HepG2 (cell line): Measurements from ENCODE around the gene HEXIM1. TPM values are rescaled to one million over a fixed set of nuclear protein-coding genes. Genes with fewer than 3 reads are reported as not detected.

Experiments used
- ATAC-seq: fragments of 200-7000 bp; cut with Tn5 transposase; 3 replicates; pipeline ENCODE4 v1.9.1; 2020; ENCODE audit warnings: mild to moderate bottlenecking, moderate library complexity
- BruUV-seq: library from RNA; stranded (reverse); fragments of 400-500 nt; replicated peaks from 2 replicates; lab custom pipeline; 2021; lab: Mats Ljungman, UMichigan
- CTCF ChIA-PET: fragments of 300-600 bp; formaldehyde crosslinking; extraction: SDS; loops from one replicate; lab custom pipeline; 2021; ENCODE audit warnings: low total read pairs, inconsistent platforms, low intra/inter-chr PET ratio; lab: Yijun Ruan, JAX
- POLR2A ChIA-PET: fragments of 350-600 bp; sonication (Branson Sonifier 250); formaldehyde crosslinking; loops from one replicate; lab custom pipeline; 2020; ENCODE audit warnings: antibody characterized with exemption, inconsistent platforms; lab: Yijun Ruan, JAX
- DNase-seq: peaks from one replicate; pipeline ENCODE4 v3.0.0-alpha.2; 2015; ENCODE audit warnings: low spot score
- FAIRE-seq: peaks from 3 replicates; lab custom pipeline; 2011; peaks lifted over from hg19 to GRCh38; lab: Jason Lieb, UNC
- H2AFZ ChIP-seq: one replicate; pipeline ENCODE4 v1.6.1; 2011; ENCODE audit warnings: low read length, inconsistent platforms
- H3K27ac ChIP-seq: fragments of 300-600 bp; 3 replicates; pipeline ENCODE4 v1.8.0; 2011; ENCODE audit warnings: mixed run types, mild to moderate bottlenecking, mixed read lengths, low read length, inconsistent platforms; ENCODE audit not compliant: insufficient read depth; ENCODE audit errors: extremely low read length
- H3K27me3 ChIP-seq, 2 experiments: fragments of 200-600 bp in 1 of 2; 2 replicates in 1 of 2; 3 replicates in 1 of 2; pipeline versions ENCODE4 v1.6.0 to v1.8.0; 2011; ENCODE audit warnings: low read length in 2 of 2, mild to moderate bottlenecking in 2 of 2, moderate library complexity in 2 of 2, inconsistent platforms in 1 of 2; ENCODE audit not compliant: insufficient read depth in 2 of 2, control insufficient read depth in 1 of 2
- H3K36me3 ChIP-seq, 2 experiments: fragments of 200-600 bp in 1 of 2; replicated peaks in 1 of 2; 2 replicates in 1 of 2; 3 replicates in 1 of 2; pipeline versions ENCODE4 v1.5.1 to v1.8.0; 2011; ENCODE audit warnings: low read length in 2 of 2, inconsistent platforms in 1 of 2; ENCODE audit not compliant: insufficient read depth in 2 of 2, control insufficient read depth in 1 of 2
- H3K4me1 ChIP-seq: 2 replicates; pipeline ENCODE4 v1.5.1; 2012; ENCODE audit warnings: low read length, inconsistent platforms; ENCODE audit not compliant: insufficient read depth
- H3K4me2 ChIP-seq: 2 replicates; pipeline ENCODE4 v1.6.0; 2011; ENCODE audit warnings: low read depth, low read length, inconsistent platforms
- H3K4me3 ChIP-seq, 3 experiments: fragments of 200-600 bp in 1 of 3; sonication (generic), shearing (Covaris generic) in 1 of 3; replicated peaks in 1 of 3; 2 replicates each; pipeline ENCODE4 v1.5.1; 2011 to 2016; ENCODE audit warnings: low read length in 3 of 3, inconsistent platforms in 2 of 3, low read depth in 2 of 3, mild to moderate bottlenecking in 2 of 3, control low read depth in 1 of 3, mixed read lengths in 1 of 3; ENCODE audit not compliant: insufficient read depth in 1 of 3
- H3K79me2 ChIP-seq: one replicate; pipeline ENCODE4 v1.6.1; 2011; ENCODE audit warnings: low read length, inconsistent platforms; ENCODE audit not compliant: insufficient read depth
- H3K9ac ChIP-seq: 2 replicates; pipeline ENCODE4 v1.6.0; 2011; ENCODE audit warnings: mild to moderate bottlenecking, low read depth, low read length, inconsistent platforms; ENCODE audit not compliant: insufficient read depth
- H3K9me3 ChIP-seq: 2 replicates; pipeline ENCODE4 v1.5.1; 2012; ENCODE audit warnings: mild to moderate bottlenecking, low read length
- H4K20me1 ChIP-seq: 2 replicates; pipeline ENCODE4 v1.6.0; 2011; ENCODE audit warnings: inconsistent platforms, mild to moderate bottlenecking, low read length, moderate library complexity; ENCODE audit not compliant: insufficient read depth
- ATM ChIP-seq: fragments of 450-650 bp; IDR thresholded peaks from 2 replicates; pipeline ENCODE4 v1.7.1; 2017; ENCODE audit warnings: mild to moderate bottlenecking, borderline replicate concordance
- DMAP1 ChIP-seq: IDR thresholded peaks from 2 replicates; pipeline ENCODE4 v1.6.1; 2016
- FOXO1 ChIP-seq: sonication (generic); formaldehyde crosslinking; IDR thresholded peaks from 2 replicates; pipeline ENCODE4 v1.4.0; 2020; ENCODE audit warnings: missing genetic modification reagents
- GPN1 ChIP-seq: sonication (generic); formaldehyde crosslinking; IDR thresholded peaks from 2 replicates; pipeline ENCODE4 v1.5.1; 2020; ENCODE audit warnings: missing genetic modification reagents, borderline replicate concordance
- HOXA9 ChIP-seq: sonication (generic); formaldehyde crosslinking; IDR thresholded peaks from 2 replicates; pipeline ENCODE4 v1.8.1; 2022; ENCODE audit warnings: missing genetic modification reagents, mild to moderate bottlenecking, moderate library complexity, borderline replicate concordance
- HOXD1 ChIP-seq: sonication (generic); formaldehyde crosslinking; IDR thresholded peaks from 2 replicates; pipeline ENCODE4 v1.5.0; 2020; ENCODE audit warnings: missing genetic modification reagents
- IKZF4 ChIP-seq: sonication (generic); formaldehyde crosslinking; IDR thresholded peaks from 2 replicates; pipeline ENCODE4 v1.5.1; 2020; ENCODE audit warnings: borderline replicate concordance, mild to moderate bottlenecking, low read depth, missing genetic modification reagents; ENCODE audit errors: not compliant biosample characterization
- MAF1 ChIP-seq: sonication (generic); formaldehyde crosslinking; IDR thresholded peaks from 2 replicates; pipeline ENCODE4 v1.5.0; 2020; ENCODE audit warnings: missing genetic modification reagents, borderline replicate concordance
- PHF5A ChIP-seq: IDR thresholded peaks from one replicate; pipeline ENCODE4 v1.6.1; 2018; ENCODE audit warnings: low read depth, missing genetic modification reagents; ENCODE audit not compliant: unreplicated experiment
- POGZ ChIP-seq: sonication (generic); formaldehyde crosslinking; IDR thresholded peaks from 2 replicates; pipeline ENCODE4 v1.4.0; 2020; ENCODE audit warnings: mild to moderate bottlenecking, missing genetic modification reagents
- POLR2A ChIP-seq, 2 experiments: IDR thresholded peaks; 2 replicates each; pipeline ENCODE4 v1.6.1; 2011; ENCODE audit warnings: low read depth in 2 of 2, low read length in 2 of 2, mild to moderate bottlenecking in 1 of 2, moderate library complexity in 1 of 2; ENCODE audit not compliant: insufficient read depth in 1 of 2
- POLR2AphosphoS5 ChIP-seq: IDR thresholded peaks from 2 replicates; pipeline ENCODE4 v1.6.1; 2012; ENCODE audit warnings: low read depth, low read length
- POLR2G ChIP-seq: fragments of 200-400 bp; formaldehyde crosslinking; IDR thresholded peaks from 2 replicates; pipeline ENCODE4 v1.6.1; 2018; ENCODE audit warnings: mild to moderate bottlenecking, low read depth, low read length, moderate library complexity
- SMAD1 ChIP-seq: sonication (generic); formaldehyde crosslinking; IDR thresholded peaks from 2 replicates; pipeline ENCODE4 v1.4.0; 2020; ENCODE audit warnings: missing genetic modification reagents, low read depth, mild to moderate bottlenecking, borderline replicate concordance
- TCF7L2 ChIP-seq: IDR thresholded peaks from 2 replicates; pipeline ENCODE4 v1.6.1; 2011; ENCODE audit warnings: mild to moderate bottlenecking, low read depth, low read length, moderate library complexity
- TOPORS ChIP-seq: sonication (generic); formaldehyde crosslinking; IDR thresholded peaks from 2 replicates; pipeline ENCODE4 v1.8.0; 2023; ENCODE audit warnings: mild to moderate bottlenecking, missing genetic modification reagents
- YEATS2 ChIP-seq: sonication (generic); formaldehyde crosslinking; IDR thresholded peaks from 2 replicates; pipeline ENCODE4 v1.4.0; 2020; ENCODE audit warnings: missing genetic modification reagents, borderline replicate concordance
- ZC3H4 ChIP-seq: sonication (generic); formaldehyde crosslinking; IDR thresholded peaks from 2 replicates; pipeline ENCODE4 v1.4.0; 2020; ENCODE audit warnings: missing genetic modification reagents, borderline replicate concordance
- ZNF230 ChIP-seq: sonication (generic); formaldehyde crosslinking; IDR thresholded peaks from 2 replicates; pipeline ENCODE4 v1.4.0; 2020; ENCODE audit warnings: mild to moderate bottlenecking, missing genetic modification reagents
- ZNF282 ChIP-seq: fragments of 450-650 bp; IDR thresholded peaks from 2 replicates; pipeline ENCODE4 v1.6.1; 2018; ENCODE audit not compliant: partially characterized antibody
- ZNF550 ChIP-seq: sonication (generic); formaldehyde crosslinking; IDR thresholded peaks from 2 replicates; pipeline ENCODE4 v1.4.0; 2020; ENCODE audit warnings: mild to moderate bottlenecking, missing genetic modification reagents, borderline replicate concordance
- ZNF607 ChIP-seq: sonication (generic); formaldehyde crosslinking; IDR thresholded peaks from 2 replicates; pipeline ENCODE4 v1.5.1; 2020; ENCODE audit warnings: missing genetic modification reagents, mild to moderate bottlenecking, borderline replicate concordance
- ZNF768 ChIP-seq: sonication (generic); formaldehyde crosslinking; IDR thresholded peaks from 2 replicates; pipeline ENCODE4 v1.4.0; 2020; ENCODE audit warnings: missing genetic modification reagents
- ZNF841 ChIP-seq: sonication (generic); formaldehyde crosslinking; IDR thresholded peaks from 2 replicates; pipeline ENCODE4 v1.8.1; 2023; ENCODE audit warnings: missing genetic modification reagents, borderline replicate concordance
- ZSCAN20 ChIP-seq: sonication (generic); formaldehyde crosslinking; IDR thresholded peaks from 2 replicates; pipeline ENCODE4 v1.4.0; 2020; ENCODE audit warnings: missing genetic modification reagents, mild to moderate bottlenecking, borderline replicate concordance
- WGBS: methylation state at CpG from one replicate; pipeline ENCODE4 v1.1.6; 2017; ENCODE audit warnings: low lambda C conversion rate; 5-methylcytosine and 5-hydroxymethylcytosine counted together
- in situ Hi-C: cut with HindIII; loops from 2 replicates; pipeline ENCODE4 v1.10.0; 2017; ENCODE audit warnings: low pct_unique_long_range_greater_than_20kb; ENCODE audit not compliant: extremely low pct_ligation_motif_present
- intact Hi-C: fragments of 100-400 bp; cut with micrococcal nuclease; formaldehyde crosslinking; loops from one replicate; pipeline ENCODE4 v1.10.0; 2022; ENCODE audit not compliant: unreplicated experiment
- polyA plus RNA-seq, 8 experiments: library from polyadenylated mRNA; depleted of rRNA in 3 of 8; stranded (reverse) in 7 of 8; unstranded in 1 of 8; fragments of >200 nt; fragmentation: Illumina TruSeq in 4 of 8; extraction: Trizol in 4 of 8; gene quantifications; 2 replicates each; pipeline versions ENCODE4 v1.2.1 to v1.2.3, GENCODE V29; 2011 to 2016; ENCODE audit warnings: low read depth in 4 of 8, missing spikeins in 1 of 8, mixed read lengths in 1 of 8; ENCODE audit not compliant: insufficient read depth in 1 of 8
- total RNA-seq, 5 experiments: library from RNA; depleted of rRNA; stranded (reverse); fragments of >200 nt; fragmentation: Illumina TruSeq; extraction: Trizol; gene quantifications; 2 replicates each; pipeline ENCODE4 v1.2.3, GENCODE V29; 2016; ENCODE audit warnings: low read depth in 1 of 5
- TF ChIP-seq, protein P1 (sequence below): sonication (generic); formaldehyde crosslinking; conservative IDR thresholded peaks from 2 replicates; pipeline ENCODE4 v1.8.1; 2023; ENCODE audit warnings: missing genetic modification reagents

Gene HEXIM1
- total and polyA plus RNA-seq, 2 of the 13 experiments (the other 11 are each of a cell fraction or from before 2014, with no cell fraction given) = 10.5 to 16.6 TPM

DNA sequence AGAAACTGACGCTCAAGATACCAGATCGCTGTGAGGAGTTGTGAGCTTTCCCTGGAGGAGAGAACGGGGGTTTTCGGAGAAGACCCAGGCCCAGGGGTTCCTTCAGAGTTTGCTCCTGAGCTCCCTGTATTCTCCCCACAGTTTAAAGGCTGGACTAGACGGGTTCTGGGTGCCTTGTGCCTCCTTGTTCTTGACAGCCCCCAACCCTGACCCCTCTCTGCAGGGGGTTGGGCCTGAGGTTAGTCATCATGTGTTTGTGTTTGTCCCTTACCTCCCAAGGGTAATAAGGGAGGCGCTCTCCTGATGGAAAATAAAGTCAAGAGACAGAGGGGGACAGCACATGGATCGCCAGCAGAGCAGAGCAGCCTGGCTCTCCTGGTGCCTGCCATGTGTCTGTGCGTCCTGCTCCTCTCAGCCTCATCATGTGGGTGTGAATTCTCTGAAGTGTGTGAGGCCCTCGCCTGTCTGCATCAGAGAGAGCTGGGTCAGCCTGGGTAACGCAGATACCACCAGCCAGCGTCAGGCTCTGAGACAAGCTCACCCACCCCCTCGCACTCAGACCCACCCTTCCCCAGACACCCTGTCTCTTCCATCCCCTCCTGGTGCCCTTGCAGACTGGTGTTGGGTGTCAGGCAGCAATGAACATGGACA, 22.1 kb downstream of the HEXIM1 start:
- BruUV-seq = no TSS peak
- ATAC-seq (no peak), DNase-seq (no peak), FAIRE-seq (no peak)
- ChIA-PET POLR2A (interaction anchor here (1.6 to 24.3 kb wide), 11 partner anchors 13 to 59 kb away, joined by 7 to 2487 read pairs (median 36); partner anchors contain the start of genes ACBD4, HEXIM1 and HEXIM2), CTCF (no interaction called here)
- no peaks in the 10 kb centered on the region for H4K20me1 ChIP-seq
- in situ Hi-C loops = no loop called here
- H3K4me3 ChIP-seq = 0 out of 6 replicates have a peak overlapping the region, but pooled peaks of 1 of the 3 experiments have one; percentile 68
- H3K27me3 ChIP-seq = no peaks in the 10 kb centered on the region
- intact Hi-C loops = no loop called here
- H2AFZ ChIP-seq = no peak overlapping the region
- H3K9ac ChIP-seq = peak overlapping the region; percentile 93
- no peaks in the 10 kb centered on the region for H3K9me3 ChIP-seq
- peaks cover 10 to 22% of the 10 kb centered on the region in 2 experiments for H3K36me3 ChIP-seq
- 92% methylated on average over 12 of the region's 12 CpGs for WGBS
- H3K4me2 ChIP-seq = peak overlapping the region; percentile 100
- no peaks in the 10 kb centered on the region for H3K79me2 ChIP-seq
- peak overlapping the region; percentile 97 for H3K27ac ChIP-seq
- H3K4me1 ChIP-seq = peaks cover 56% of the 10 kb centered on the region
- TF ChIP-seq PHF5A (CRISPR knock-in tag) (no peak), ZNF550 (CRISPR knock-in tag) (0 out of 2 replicates have a peak, but pooled peaks have one; percentile 3), DMAP1 (no peak), ZNF768 (CRISPR knock-in tag) (0 out of 2 replicates have a peak, but pooled peaks have one; percentile 10), POLR2A (IDR thresholded peaks at IDR 0.05; ENCODE audit: insufficient read depth in 1 of 2, low read depth in 2 of 2, low read length in 2 of 2) (peak in 1 of 2 experiments; percentile 42; a peak in 2 of 4 replicates), FOXO1 (no peak), HOXD1 (CRISPR knock-in tag) (no peak), ZC3H4 (CRISPR knock-in tag) (0 out of 2 replicates have a peak, but pooled peaks have one; percentile 18), ATM (no peak), YEATS2 (CRISPR knock-in tag) (0 out of 2 replicates have a peak, but pooled peaks have one; percentile 9), GPN1 (CRISPR knock-in tag) (0 out of 2 replicates have a peak, but pooled peaks have one; percentile 20), MAF1 (CRISPR knock-in tag) (no peak), POLR2AphosphoS5 (0 out of 2 replicates have a peak, but pooled peaks have one; percentile 15), ZNF230 (CRISPR knock-in tag) (no peak), POGZ (0 out of 2 replicates have a peak, but pooled peaks have one; percentile 12), HOXA9 (CRISPR knock-in tag) (peak; percentile 22; the same call in 1 of the 2 replicates), ZSCAN20 (CRISPR knock-in tag) (no peak), ZNF607 (no peak), POLR2G (no peak), ZNF841 (CRISPR knock-in tag) (no peak), TOPORS (CRISPR knock-in tag) (no peak), SMAD1 (CRISPR knock-in tag) (no peak), IKZF4 (CRISPR knock-in tag) (no peak), ZNF282 (no peak), TCF7L2 (no peak)
- TF ChIP-seq, protein P1, sequence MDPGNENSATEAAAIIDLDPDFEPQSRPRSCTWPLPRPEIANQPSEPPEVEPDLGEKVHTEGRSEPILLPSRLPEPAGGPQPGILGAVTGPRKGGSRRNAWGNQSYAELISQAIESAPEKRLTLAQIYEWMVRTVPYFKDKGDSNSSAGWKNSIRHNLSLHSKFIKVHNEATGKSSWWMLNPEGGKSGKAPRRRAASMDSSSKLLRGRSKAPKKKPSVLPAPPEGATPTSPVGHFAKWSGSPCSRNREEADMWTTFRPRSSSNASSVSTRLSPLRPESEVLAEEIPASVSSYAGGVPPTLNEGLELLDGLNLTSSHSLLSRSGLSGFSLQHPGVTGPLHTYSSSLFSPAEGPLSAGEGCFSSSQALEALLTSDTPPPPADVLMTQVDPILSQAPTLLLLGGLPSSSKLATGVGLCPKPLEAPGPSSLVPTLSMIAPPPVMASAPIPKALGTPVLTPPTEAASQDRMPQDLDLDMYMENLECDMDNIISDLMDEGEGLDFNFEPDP (CRISPR knock-in tag) = no peak
